Muscle of leg (tissue), 11 donors: Measurements from ENCODE around the gene COL15A1. TPM values are rescaled to one million over a fixed set of nuclear protein-coding genes. Genes with fewer than 3 reads are reported as not detected.
A peak's percentile ranks its signal among the peaks of the same experiment; 100 is the strongest.

ENCODE experiments used
- DNase-seq: peaks from one replicate; pipeline ENCODE4 v3.0.0; 2013
- H3K27ac ChIP-seq: one replicate; pipeline ENCODE4 v1.5.1; 2013; ENCODE audit warnings: mild to moderate bottlenecking, low read length, control low read depth
- H3K27me3 ChIP-seq: one replicate; pipeline ENCODE4 v1.6.1; 2013; ENCODE audit warnings: low read length; ENCODE audit not compliant: control insufficient read depth, insufficient read depth
- H3K36me3 ChIP-seq: one replicate; pipeline ENCODE4 v1.6.1; 2013; ENCODE audit warnings: low read length; ENCODE audit not compliant: control insufficient read depth, insufficient read depth
- H3K4me1 ChIP-seq: one replicate; pipeline ENCODE4 v1.6.1; 2013; ENCODE audit warnings: low read length; ENCODE audit not compliant: control insufficient read depth, insufficient read depth
- H3K4me3 ChIP-seq: one replicate; pipeline ENCODE4 v1.5.1; 2013; ENCODE audit warnings: low read length, control low read depth
- H3K9me3 ChIP-seq: replicated peaks from 2 replicates; pipeline ENCODE4 v1.6.1; 2013; ENCODE audit warnings: low read depth, low read length; ENCODE audit not compliant: control insufficient read depth
- WGBS: methylation state at CpG from one replicate; pipeline ENCODE4 v1.1.5; 2013; ENCODE audit warnings: missing lambda C conversion rate; ENCODE audit not compliant: insufficient coverage; 5-methylcytosine and 5-hydroxymethylcytosine counted together
- polyA plus RNA-seq, 8 donors: library from polyadenylated mRNA; unstranded; fragments of 120-200 nt; gene quantifications; one replicate each; pipeline versions ENCODE4 v1.2.1 to v1.2.3, GENCODE V29; 2013; ENCODE audit warnings: inconsistent platforms in 1 of 8, low replicate concordance in 1 of 8; ENCODE audit not compliant: insufficient read length in 8 of 8, insufficient read depth in 1 of 8
- total RNA-seq: library from RNA; stranded (reverse); fragments of 120-200 nt; gene quantifications from one replicate; pipeline ENCODE4 v1.2.4, GENCODE V29; 2013

Gene COL15A1
- total and polyA plus RNA-seq, 9 donors, result 169 to 259 (median 197) TPM

DNA sequence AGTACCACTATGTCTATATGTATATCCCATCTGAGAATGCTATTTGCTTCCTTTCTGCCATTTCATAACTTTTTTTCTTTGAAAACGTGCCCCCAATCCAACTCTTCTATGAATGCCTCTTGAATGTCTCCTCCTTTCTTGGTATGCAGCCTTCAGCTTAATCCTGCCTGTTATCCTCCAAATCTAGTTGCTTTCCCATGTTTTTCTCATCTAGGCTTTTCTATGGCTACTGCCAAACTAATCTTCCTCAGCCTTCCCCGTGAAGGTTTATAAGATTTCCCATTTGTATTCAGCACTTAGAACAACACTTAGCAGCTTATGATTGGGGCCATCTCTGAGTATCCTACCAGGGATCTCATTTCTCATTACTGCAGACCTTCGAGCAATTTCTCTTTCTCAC, 163.7 kb downstream of the COL15A1 start:
- Histone ChIP-seq H3K4me3 (no peak overlapping the region), H3K27me3 (no peaks in the 10 kb centered on the region), H3K4me1 (peaks cover 15% of the 10 kb centered on the region), H3K9me3 (no peaks in the 10 kb centered on the region), H3K27ac (peak overlapping the region; percentile 2), H3K36me3 (no peaks in the 10 kb centered on the region)
- WGBS, result 9% methylated on average over 3 of the region's 3 CpGs
- DNase-seq, result peak; percentile 61

DNA sequence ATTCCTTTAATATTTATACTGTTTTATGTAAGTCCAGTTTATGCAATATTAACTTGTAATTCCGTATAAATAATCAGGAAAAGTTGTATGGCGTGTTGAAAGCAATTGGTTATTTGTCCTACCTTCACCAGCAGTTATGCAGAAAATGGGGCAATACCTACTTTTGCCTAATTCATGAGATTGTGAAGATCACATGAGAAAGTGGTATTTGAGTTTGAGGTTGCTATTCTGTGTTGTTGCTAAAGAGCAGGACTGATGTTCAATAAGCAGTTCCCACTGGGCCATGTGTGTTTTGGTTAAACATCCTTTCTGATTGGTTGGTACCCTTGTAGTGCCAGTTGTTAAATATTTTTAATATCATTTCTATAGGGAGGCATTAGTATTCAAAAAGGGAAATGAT, 164.4 kb downstream of the COL15A1 start:
- H3K4me1 ChIP-seq, result peaks cover 15% of the 10 kb centered on the region
- no peak overlapping the region for H3K4me3 ChIP-seq
- no peak overlapping the region for H3K27ac ChIP-seq

DNA sequence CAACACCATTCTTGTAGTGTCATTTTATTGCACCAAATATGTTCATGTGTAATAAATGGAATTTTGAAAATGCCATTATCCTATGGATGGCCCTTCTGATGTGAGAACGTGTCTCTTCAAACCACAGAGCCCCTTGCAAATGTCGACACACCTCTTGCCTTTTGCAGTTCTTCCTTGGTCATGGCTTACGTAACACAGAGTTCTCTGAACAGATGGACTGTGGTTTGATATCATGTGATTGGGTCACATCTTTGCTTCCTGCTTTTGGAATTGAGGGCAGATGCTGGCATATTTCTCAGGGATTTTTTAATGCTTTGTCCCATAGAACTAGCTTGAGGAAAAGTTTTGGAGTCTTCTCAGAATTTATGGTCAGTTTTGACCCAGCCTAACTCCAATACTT, 165.8 kb downstream of the COL15A1 start:
- peaks cover 3% of the 10 kb centered on the region for H3K4me1 ChIP-seq
- peak; percentile 53 for DNase-seq
- H3K9me3 ChIP-seq, result no peaks in the 10 kb centered on the region
- no peak overlapping the region for H3K27ac ChIP-seq
- WGBS, result no CpG with 5 or more reads among the region's 3 CpGs
- H3K36me3 ChIP-seq, result no peaks in the 10 kb centered on the region
- no peaks in the 10 kb centered on the region for H3K27me3 ChIP-seq
- no peak overlapping the region for H3K4me3 ChIP-seq

More for the DNA sequence above, 164.4 kb downstream of the COL15A1 start:
- H3K9me3 ChIP-seq, result no peaks in the 10 kb centered on the region
- WGBS, result no CpG with 5 or more reads among the region's 2 CpGs
- no peaks in the 10 kb centered on the region for H3K36me3 ChIP-seq
- no peak for DNase-seq
- H3K27me3 ChIP-seq, result no peaks in the 10 kb centered on the region

DNA sequence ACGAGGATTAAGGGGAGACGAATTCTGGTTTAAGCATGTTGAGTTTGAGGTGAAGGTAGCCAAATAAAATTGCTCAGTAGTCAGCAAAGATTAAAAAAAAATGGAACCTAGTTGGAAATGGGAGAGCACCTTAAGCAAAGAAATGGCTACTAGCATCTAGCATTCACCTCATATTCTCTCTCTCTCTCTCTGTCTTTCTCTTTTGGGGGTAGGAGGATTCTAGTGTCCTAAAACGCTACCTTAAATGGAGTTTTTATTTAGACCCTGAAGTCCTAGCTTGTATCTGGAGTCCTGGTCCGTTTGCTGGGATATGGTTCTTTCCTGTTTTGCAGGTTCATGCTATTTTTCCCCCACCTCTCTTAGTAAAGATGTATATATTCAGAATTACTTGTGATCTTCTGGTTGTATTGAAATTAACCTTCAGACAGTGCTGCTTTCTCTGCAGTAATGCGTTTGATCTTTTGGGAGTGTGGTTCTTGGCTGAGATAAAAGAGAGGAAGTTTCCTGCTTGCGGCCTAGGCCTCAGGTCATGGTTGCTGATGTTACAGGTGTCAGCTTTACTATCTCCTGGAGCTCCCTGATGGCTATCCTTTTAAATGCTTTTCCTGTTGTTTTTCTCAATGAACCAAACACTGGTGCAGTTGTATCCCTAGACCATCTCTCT, 169.2 kb downstream of the COL15A1 start:
- no peaks in the 10 kb centered on the region for H3K4me1 ChIP-seq
- WGBS, result 85% methylated on average over 2 of the region's 6 CpGs
- no peak overlapping the region for H3K27ac ChIP-seq

DNA sequence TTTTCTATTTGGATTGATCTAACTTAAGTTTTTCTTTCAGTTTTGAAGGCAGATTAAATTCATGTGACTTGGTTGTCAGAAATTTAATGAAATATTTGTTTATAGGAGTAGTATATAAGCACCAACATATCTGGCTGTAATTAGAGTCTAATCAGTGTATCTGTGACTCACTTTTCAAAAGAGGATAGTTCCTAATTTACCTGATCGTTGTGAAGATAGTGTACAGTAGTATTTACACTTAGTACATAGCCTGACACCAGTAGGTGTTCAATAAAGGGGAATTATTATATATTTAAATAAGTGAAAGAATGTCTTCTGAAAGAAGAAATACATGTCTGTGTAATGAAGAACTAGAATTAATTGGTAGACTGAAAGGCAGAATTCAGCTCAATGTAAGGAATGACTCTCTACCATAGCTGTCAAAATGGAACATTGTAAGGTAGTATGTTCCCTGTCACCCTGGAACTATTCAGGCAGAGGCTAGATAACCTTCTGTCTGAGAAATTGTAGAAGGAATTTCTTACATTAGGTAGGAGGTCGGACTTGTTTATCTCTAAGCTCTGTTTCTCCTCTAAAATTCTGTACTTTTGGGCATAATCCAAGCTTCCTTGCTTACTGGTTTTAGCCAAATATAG, 169.8 kb downstream of the COL15A1 start:
- Histone ChIP-seq H3K4me1 (no peaks in the 10 kb centered on the region), H3K4me3 (no peak overlapping the region), H3K27ac (no peak overlapping the region), H3K27me3 (no peaks in the 10 kb centered on the region), H3K36me3 (no peaks in the 10 kb centered on the region), H3K9me3 (no peaks in the 10 kb centered on the region)
- no peak for DNase-seq
- no CpG with 5 or more reads among the region's 2 CpGs for WGBS

More for the DNA sequence above, 169.2 kb downstream of the COL15A1 start:
- H3K36me3 ChIP-seq, result no peaks in the 10 kb centered on the region
- DNase-seq, result no peak
- H3K27me3 ChIP-seq, result no peaks in the 10 kb centered on the region
- H3K9me3 ChIP-seq, result no peaks in the 10 kb centered on the region
- no peak overlapping the region for H3K4me3 ChIP-seq

DNA sequence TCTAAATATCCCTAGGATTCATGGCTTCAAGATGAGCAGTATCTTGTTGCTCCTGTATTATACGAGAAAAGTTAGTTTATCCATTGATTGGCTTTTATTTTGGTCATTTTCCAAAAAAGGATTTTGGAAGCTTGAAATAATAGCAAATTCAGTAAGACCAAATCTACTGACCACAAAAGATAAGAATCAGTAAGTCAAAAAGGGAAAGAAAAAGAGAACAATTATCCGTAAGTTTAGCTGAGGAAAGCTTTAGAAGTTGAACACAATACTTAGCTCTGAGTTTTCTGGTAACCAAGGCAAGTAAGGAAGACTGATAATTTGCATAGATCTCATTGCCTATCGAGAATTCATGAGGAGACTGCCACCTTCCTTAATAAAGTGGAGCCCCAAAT, 170.3 kb downstream of the COL15A1 start:
- Histone ChIP-seq H3K27me3 (no peaks in the 10 kb centered on the region), H3K4me3 (no peak overlapping the region), H3K9me3 (no peaks in the 10 kb centered on the region), H3K4me1 (no peaks in the 10 kb centered on the region), H3K27ac (no peak overlapping the region), H3K36me3 (peaks cover under 1% of the 10 kb centered on the region)
- no CpG with 5 or more reads among the region's 3 CpGs for whole genome bisulfite sequencing
- no peak for DNase-seq

DNA sequence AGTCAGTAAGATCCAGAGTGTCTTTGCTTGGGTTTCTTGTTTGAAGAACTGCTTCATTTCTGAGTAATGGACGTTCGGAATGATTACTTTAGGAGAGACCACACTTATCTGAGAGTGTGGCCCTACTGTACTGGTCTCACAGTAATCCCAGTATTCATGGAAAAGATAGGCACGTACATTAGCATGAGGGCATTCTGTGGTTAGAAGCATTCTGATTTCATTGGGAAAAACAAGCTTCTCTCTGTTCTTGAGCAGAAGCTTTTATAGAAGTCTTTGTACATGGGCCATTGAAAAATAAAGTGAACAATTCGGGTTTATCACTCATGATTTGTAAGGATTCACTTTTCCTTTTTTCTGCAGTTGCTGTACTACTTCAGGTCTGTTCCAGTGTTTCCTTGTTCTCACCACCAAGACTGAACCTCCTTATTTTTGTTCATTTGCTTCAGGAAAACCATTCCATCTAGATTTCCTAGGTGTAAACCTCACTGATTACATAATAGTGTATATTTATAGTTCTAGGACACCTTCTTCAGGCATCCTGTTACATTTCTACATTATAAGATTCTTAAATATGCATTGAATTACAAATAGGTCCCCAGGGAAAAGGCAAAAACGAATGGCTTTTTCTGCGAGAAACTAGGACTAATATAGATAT, 171.3 kb downstream of the COL15A1 start:
- DNase-seq, result no peak
- no peak overlapping the region for H3K4me3 ChIP-seq
- 70% methylated on average over 2 of the region's 6 CpGs for WGBS
- H3K27me3 ChIP-seq, result no peaks in the 10 kb centered on the region
- H3K27ac ChIP-seq, result no peak overlapping the region
- H3K9me3 ChIP-seq, result no peaks in the 10 kb centered on the region
- no peaks in the 10 kb centered on the region for H3K4me1 ChIP-seq
- H3K36me3 ChIP-seq, result peaks cover 2% of the 10 kb centered on the region

DNA sequence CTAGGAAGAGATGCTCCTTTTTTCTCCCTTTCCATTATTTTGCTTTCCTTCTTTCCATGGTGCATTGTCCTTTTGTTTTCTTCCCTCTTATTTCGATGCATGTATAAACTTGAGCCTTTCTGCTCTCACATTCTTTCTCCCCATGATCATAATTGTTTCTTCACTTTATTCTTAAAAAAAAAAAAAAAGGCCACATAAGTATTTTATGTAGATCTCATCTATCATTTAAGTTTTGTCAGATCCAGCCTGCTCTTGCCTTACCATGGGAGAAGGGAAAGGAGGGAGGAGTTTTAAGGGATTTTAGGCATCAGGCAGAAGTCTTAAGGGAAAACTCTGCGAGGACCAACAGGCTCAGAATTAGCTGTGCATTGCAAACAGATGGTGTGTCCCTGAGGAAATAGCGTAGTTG, 172.3 kb downstream of the COL15A1 start:
- Histone ChIP-seq H3K27me3 (no peaks in the 10 kb centered on the region), H3K9me3 (no peaks in the 10 kb centered on the region), H3K36me3 (peaks cover 2% of the 10 kb centered on the region), H3K4me3 (no peak overlapping the region), H3K4me1 (no peaks in the 10 kb centered on the region), H3K27ac (no peak overlapping the region)
- no peak for DNase-seq
- 25% methylated on average over 1 of the region's 3 CpGs for WGBS

DNA sequence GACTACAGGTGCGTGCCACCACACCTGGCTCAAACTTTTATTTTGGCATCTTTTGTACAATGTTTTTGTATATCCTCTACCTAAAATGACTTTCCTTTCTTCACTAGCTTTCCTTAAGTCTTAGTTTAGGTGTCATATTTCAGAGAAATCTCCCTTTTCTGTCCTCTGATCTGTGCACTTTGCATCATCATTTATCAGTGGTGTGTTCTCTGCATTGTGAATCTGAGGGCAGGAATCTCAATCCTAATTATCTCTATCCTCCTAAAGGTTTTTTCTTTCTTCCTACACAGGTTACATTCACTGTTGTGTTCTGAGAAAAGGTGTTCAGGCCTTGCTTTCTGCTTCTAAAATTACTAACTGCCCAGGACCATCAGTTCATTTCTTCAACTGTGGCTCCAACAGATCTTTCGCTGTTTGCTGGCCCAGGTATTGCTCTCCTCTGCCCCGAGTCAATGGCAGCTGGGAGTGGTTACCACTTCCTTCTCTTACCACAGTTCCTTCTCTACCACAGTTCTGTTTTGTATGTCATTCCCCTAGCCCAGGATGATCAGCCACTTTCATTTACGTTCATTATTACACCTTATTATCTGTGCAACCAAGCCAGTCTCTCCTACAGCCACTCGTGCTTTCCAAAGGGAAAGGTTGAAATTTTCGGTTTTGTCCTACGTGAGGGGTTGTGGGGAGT, 175.2 kb downstream of the COL15A1 start:
- Histone ChIP-seq H3K27me3 (no peaks in the 10 kb centered on the region), H3K36me3 (peaks cover 2% of the 10 kb centered on the region), H3K9me3 (no peaks in the 10 kb centered on the region), H3K4me1 (no peaks in the 10 kb centered on the region), H3K4me3 (no peak overlapping the region), H3K27ac (no peak overlapping the region)
- DNase-seq, result no peak
- WGBS, result 84% methylated on average over 2 of the region's 7 CpGs

DNA sequence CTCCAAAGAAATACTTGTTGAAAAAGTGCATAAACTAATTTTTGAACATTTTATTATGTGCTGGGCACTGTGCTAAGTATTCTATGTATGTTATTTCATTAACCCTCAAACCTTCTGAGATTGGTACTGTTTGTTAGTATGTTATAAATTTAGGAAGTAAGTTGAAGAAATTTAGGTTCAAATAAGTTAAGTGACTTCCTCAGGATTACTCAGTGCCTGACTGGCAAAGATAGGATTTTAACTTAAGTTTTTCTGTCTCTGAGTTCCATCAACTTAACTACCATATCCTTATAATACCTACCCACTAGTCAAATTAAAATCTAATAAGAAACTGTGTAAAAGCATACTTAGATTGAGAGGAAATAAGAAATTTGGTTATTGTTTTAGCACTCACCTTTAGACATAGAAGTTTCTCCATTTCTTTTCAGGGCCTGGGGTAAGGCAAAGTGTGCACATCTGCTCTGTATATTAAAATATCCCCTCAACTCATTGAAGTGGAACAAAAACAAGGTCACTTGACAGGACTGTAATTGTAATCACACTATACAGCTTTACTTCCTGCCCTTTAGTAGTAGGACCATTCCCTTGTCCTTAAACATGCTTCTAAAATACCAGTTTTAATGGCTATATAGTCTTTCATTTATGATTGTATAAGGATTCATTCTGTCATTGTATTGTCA, 176.4 kb downstream of the COL15A1 start:
- no peaks in the 10 kb centered on the region for H3K27me3 ChIP-seq
- no peaks in the 10 kb centered on the region for H3K4me1 ChIP-seq
- H3K36me3 ChIP-seq, result peaks cover 2% of the 10 kb centered on the region
- DNase-seq, result no peak
- H3K9me3 ChIP-seq, result no peaks in the 10 kb centered on the region
- H3K27ac ChIP-seq, result no peak overlapping the region
- H3K4me3 ChIP-seq, result no peak overlapping the region
